Measurements from ENCODE around the gene EIF4EBP3.
A peak's percentile ranks its signal among the peaks of the same experiment; 100 is the strongest.
"Not testable (repeated sequence)": the region's sequence is repeated elsewhere in the genome, so short reads cannot be mapped to it uniquely, and the experiment has no call there.

The EIF4EBP3 gene

GRCh38 chr5:140557965-140558364 lies 10.5 kb downstream of the EIF4EBP3 start:
- DNase-seq: no peak

DNA sequence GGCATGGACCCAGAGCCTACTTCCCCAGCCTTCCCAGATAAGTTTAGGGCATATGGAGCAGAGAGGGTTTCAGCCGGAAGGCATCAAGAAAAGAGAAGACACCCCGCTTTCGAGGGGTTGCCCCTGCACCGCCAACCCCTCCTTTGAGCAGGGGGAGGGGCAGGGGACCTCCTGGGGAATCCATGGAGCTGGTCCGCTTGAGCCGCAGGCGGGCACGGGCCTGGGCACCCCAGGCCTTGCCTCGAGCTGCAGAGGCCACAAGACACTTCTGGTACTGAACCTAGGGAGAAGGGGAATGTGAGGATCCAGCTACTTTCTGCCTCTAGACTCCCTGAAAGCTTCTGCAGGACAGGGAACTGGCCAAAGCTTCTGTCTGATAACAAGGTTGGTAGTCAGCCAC lies 11.1 kb downstream of the EIF4EBP3 start:
- no peak for DNase-seq

- DNase-seq: no peak
Measured at GRCh38 chr5:140560227-140560626, 12.8 kb downstream of the EIF4EBP3 start.

DNA sequence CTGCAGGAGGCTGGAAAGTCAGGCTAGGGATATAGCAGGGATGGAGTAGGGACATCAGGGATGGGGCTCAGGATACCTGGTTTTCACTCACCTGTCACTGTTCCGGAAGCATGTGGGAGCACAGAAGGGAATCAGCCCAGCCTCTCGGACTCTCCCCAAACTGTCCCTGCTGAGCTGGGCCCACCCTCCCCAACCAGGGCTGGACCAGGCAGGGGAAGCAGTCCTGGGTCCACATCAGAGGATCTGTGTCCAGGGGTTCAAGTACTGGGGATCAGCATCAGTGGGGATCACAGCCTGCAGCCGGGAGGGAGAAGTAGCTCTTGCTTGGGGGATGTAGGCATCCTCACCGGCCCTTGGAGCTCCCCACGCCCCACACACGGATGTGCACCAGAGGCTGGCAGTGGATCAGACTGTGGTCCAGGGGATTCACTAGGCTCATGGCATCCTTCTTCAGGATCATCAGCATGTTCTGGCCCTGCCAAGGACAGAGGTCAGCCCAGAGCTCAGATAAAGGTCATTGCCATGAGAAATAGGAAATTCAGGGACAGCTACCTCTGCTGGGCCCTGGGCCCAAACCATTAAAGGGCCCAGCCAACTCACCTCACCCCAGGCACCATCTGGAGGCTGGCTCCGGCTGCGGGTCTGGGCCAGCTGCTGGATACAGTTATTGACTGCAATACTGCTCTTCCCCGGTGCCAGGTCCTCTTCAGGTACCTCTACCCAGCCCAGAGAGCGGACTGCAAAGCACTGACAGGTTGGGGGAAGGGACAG lies 14.5 kb downstream of the EIF4EBP3 start:
- DNase-seq: no peak

- DNase-seq: no peak
Measured at GRCh38 chr5:140563596-140563995, 16.1 kb downstream of the EIF4EBP3 start.

DNA sequence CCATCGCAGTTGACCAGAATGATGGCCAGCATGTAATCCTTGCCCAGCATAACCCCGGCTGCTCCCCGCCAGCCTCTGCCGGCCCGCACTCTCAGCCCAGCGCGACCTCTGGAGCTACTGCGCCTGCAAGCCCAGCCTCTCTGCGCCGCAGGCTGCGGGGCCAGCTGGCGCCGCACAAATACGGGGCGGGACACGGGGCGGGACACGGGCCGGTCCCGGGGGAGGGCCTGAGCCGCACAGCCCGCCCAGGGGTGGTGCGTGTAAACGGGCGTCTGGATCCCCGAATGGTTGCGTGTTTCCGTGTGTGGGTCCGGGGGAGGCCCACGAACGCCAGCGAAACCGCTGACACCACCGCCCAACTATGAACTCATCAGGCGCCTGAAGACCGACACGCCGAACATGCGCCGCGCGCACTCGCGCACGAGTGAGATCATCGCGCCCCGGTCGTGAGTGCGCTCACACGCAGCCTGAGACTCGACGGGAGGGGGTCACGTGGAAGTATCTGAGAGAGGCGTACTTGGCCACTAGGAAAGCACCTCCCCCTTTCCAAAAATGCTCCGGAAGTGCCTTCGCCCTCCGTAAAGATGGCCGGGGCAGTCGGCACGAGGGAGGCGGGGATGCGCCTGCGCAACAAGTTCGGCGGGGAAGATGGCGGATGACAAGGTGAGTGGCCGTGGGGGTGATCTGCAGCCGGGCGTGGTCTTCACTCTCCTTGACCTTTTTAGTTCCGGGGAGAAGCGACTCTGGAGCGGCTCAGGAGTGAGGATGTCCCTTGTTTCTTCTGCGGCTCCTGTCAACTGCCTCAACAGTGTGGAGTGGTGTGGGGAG lies 16.9 kb downstream of the EIF4EBP3 start, which contains the start of the genes APBB3 and SLC35A4:
APBB3 (minus strand) TSS at position 403 of the 828 bp plus-strand sequence; CDS start at position 50, 353 bp downstream.
SLC35A4 (plus strand) TSS at position 633 of the 828 bp plus-strand sequence. CDS start 2,342 bp downstream, outside the sequence.
- DNase-seq: peak; percentile 97

DNA sequence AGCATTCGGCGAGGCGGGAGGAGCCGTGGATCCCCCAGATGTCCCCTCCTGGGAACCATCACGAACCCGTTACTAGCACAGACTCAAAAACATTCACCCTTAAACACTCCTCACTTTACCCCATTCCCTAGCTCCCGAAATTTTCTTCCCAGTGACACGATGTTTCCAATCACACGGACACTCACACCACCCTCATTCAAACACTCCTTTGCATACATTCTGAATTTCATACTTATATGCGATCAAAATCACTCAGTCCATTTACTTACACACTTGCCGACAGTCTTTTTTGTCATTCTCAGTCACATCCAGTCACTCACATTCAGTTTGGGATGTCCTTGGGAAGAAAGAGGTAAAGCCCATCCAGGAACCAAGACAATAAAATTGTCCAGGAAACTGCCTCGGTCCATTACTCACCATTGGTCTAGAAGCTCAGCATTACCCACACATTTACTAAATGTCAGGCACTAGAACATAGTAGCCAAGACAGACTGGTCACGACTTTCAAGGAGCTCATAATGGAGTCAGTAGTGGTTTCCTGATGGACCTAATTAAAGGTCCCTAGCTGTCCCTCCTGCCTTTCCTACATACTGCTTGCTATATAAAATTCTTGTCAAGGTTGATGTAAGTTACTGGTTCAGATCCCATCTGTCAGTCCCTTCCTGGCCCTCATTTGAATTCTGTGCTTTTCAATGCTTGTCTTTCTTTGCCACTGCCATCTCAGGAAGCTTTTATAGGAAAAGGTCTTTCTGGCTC lies 17.7 kb downstream of the EIF4EBP3 start:
- DNase-seq: peak; percentile 15

GRCh38 chr5:140565780-140566095 lies 18.3 kb downstream of the EIF4EBP3 start:
- DNase-seq: no peak

GRCh38 chr5:140566665-140567064 lies 19.2 kb downstream of the EIF4EBP3 start:
- DNase-seq: no peak

DNA sequence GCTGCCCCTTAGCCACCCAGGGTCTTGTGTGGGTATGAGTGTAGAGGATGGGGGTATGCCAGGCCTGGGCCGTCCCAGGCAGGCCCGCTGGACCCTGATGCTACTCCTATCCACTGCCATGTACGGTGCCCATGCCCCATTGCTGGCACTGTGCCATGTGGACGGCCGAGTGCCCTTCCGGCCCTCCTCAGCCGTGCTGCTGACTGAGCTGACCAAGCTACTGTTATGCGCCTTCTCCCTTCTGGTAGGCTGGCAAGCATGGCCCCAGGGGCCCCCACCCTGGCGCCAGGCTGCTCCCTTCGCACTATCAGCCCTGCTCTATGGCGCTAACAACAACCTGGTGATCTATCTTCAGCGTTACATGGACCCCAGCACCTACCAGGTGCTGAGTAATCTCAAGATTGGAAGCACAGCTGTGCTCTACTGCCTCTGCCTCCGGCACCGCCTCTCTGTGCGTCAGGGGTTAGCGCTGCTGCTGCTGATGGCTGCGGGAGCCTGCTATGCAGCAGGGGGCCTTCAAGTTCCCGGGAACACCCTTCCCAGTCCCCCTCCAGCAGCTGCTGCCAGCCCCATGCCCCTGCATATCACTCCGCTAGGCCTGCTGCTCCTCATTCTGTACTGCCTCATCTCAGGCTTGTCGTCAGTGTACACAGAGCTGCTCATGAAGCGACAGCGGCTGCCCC lies 19.8 kb downstream of the EIF4EBP3 start:
- DNase-seq: no peak

DNA sequence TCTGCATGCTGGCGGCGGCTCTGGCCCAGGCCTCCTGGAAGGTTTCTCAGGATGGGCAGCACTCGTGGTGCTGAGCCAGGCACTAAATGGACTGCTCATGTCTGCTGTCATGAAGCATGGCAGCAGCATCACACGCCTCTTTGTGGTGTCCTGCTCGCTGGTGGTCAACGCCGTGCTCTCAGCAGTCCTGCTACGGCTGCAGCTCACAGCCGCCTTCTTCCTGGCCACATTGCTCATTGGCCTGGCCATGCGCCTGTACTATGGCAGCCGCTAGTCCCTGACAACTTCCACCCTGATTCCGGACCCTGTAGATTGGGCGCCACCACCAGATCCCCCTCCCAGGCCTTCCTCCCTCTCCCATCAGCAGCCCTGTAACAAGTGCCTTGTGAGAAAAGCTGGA lies 20.4 kb downstream of the EIF4EBP3 start:
- no peak for DNase-seq

DNA sequence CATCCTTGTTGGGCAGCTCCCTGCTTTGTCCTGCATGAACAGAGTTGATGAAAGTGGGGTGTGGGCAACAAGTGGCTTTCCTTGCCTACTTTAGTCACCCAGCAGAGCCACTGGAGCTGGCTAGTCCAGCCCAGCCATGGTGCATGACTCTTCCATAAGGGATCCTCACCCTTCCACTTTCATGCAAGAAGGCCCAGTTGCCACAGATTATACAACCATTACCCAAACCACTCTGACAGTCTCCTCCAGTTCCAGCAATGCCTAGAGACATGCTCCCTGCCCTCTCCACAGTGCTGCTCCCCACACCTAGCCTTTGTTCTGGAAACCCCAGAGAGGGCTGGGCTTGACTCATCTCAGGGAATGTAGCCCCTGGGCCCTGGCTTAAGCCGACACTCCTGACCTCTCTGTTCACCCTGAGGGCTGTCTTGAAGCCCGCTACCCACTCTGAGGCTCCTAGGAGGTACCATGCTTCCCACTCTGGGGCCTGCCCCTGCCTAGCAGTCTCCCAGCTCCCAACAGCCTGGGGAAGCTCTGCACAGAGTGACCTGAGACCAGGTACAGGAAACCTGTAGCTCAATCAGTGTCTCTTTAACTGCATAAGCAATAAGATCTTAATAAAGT lies 21.1 kb downstream of the EIF4EBP3 start:
- no peak for DNase-seq

DNA sequence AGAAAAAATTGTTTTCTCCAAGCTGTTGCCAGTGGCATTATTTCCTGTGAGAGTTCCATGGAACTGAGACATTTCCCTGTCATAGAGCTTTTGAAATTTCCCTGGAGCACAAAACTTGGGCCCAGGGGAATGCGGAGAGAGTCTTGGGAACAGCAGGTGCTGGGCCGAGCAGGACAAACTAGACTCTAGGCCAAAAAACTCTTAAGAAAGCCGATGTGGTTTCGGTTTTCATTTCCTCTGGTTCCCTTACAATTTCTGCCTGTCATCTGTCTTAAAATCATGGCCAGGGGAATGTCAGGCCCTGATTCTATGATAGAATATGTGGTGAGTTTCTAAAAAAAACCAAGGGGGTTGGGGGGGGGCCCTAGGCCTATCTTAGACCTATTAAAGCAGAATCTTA lies 21.7 kb downstream of the EIF4EBP3 start:
- DNase-seq: no peak

DNA sequence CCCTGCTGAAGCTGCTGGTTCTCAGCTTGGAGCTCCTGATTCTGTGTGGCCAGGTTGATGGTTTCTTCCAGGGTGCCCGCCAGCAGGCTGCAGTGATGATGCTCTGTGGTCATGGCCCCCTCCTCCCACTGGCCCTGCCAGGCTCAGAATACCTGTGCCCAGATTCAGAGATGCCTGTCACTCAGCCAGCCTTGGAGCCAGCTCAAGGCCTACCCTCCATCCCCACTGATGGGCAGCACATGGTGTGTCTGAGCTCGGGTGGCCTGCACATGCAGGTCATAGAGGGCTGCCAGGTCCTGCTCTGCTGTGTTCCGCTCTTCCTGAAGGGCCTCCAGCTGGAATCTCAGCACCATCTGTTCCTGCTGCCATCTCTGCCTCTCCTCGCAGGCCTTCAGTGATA lies 22.6 kb downstream of the EIF4EBP3 start:
- DNase-seq: no peak

DNA sequence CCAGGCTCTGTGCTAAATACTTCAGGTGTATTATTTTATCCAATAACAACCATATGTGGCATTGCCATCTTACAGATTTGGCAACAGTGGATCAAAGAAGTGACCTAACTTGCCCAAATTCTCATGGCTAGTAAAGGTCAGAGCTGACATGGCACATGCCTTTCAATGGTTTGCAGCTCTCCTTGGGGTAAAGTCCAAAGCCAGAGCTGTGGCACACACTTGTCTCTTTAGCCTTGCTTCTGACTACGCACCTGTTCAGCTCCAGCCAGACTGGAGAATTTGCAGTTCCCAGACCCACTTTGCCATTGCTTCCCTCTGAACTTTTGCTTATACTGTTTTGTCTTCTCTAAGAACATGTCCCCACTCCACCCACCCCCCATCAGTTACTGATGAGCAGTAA lies 23.0 kb downstream of the EIF4EBP3 start:
- DNase-seq: no peak

DNA sequence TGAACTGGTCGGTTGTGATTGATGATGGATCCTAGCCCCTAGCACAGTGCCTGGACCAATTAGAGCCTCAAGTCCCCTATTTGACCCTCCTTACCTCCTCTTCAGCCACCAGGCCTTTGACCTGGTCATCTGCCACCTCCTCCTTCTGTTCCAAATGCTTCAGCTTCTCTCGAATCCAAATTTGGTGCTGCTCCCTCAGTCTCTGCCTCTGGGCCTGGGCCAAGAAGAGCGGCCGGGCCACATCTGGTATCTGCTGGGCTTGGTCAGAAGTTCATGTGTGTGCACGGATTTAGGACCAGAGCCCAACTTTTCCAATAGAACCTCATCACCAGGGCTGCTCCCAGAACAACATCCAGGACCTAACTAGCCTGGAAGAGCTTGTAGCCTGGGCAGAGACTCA lies 23.6 kb downstream of the EIF4EBP3 start:
- DNase-seq: no peak

DNA sequence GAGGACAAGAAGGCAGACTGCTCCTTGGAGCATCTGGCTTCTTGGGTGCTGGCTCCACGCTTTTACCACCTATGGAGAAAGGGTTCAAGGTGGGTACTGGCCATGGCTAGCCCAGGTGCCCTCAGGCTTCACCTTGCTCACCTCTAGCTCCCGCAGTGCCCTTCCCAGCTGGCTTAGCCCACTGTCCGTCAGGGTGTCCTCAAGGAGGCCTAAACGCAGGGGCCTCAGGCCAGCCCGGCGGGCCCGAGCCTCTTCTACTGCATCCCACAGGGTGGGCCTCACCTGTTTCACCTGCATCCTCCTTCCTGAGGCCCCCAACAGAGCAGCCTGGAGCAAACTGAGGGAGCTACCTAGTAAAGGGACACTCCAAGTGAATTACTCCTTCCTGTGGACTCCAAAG lies 26.2 kb downstream of the EIF4EBP3 start:
- no peak for DNase-seq

- no peak for DNase-seq
Measured at GRCh38 chr5:140574165-140574564, 26.7 kb downstream of the EIF4EBP3 start.

DNA sequence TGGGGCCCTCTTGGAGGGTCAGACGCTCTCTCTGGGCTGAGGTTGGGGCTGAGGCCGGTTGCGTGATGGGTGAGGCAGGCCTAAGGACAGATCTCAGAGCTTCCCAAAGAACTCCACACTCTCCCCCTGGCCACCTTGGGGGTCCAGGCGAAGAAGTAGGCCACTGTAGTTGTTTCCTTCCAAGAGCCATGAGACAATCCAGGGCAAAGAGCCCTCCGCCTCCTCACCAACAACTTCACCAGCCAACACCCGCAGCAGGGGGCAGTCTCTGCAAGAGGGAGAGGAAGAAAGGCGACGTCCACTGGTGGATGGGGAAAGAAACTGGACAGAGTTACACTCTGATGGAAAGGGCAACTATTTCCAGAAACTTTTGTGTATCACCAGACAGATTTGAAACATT lies 27.8 kb downstream of the EIF4EBP3 start:
- no peak for DNase-seq

- DNase-seq: no peak
Measured at GRCh38 chr5:140576776-140577201, 29.3 kb downstream of the EIF4EBP3 start.

GRCh38 chr5:140579188-140579747 lies 31.8 kb downstream of the EIF4EBP3 start:
- not testable (repeated sequence) for DNase-seq

- DNase-seq: no peak
Measured at GRCh38 chr5:140587495-140587894, 40.0 kb downstream of the EIF4EBP3 start.

Data from NCI-H2029 (cell line).